NCI-H2081 (cell line): ENCODE data around the gene CLSTN2.

ENCODE experiments used
- DNase-seq, 2 experiments: peaks; one replicate each; lab custom pipeline; 2025; lab: John Stamatoyannopoulos, UW

Gene CLSTN2

GRCh38 chr3:140236836-140237501 lies 302.0 kb downstream of the CLSTN2 start:
- DNase-seq, result no peak

- DNase-seq, result no peak
These were observed 303.8 kb downstream of the CLSTN2 start for GRCh38 chr3:140238646-140239314.

GRCh38 chr3:140242818-140243276 lies 307.9 kb downstream of the CLSTN2 start:
- DNase-seq, result peak in 1 of 2 experiments; percentile 30

GRCh38 chr3:140243575-140243974 lies 308.6 kb downstream of the CLSTN2 start:
- no peak for DNase-seq

- no peak for DNase-seq
These were observed 309.9 kb downstream of the CLSTN2 start for GRCh38 chr3:140244893-140245292.

- DNase-seq, result no peak
These were observed 311.6 kb downstream of the CLSTN2 start for GRCh38 chr3:140246578-140246977.

GRCh38 chr3:140247775-140248174 lies 312.8 kb downstream of the CLSTN2 start:
- DNase-seq, result no peak

- no peak for DNase-seq
These were observed 314.2 kb downstream of the CLSTN2 start for GRCh38 chr3:140249188-140249587.

- DNase-seq, result no peak
These were observed 315.2 kb downstream of the CLSTN2 start for GRCh38 chr3:140250010-140250855.

- no peak for DNase-seq
These were observed 316.0 kb downstream of the CLSTN2 start for GRCh38 chr3:140250945-140251344.

- DNase-seq, result peak in 1 of 2 experiments; percentile 26
These were observed 316.7 kb downstream of the CLSTN2 start for GRCh38 chr3:140251678-140252077.

GRCh38 chr3:140252812-140253656 lies 318.0 kb downstream of the CLSTN2 start:
- DNase-seq, result no peak

- no peak for DNase-seq
These were observed 323.3 kb downstream of the CLSTN2 start for GRCh38 chr3:140258222-140258724.

GRCh38 chr3:140265302-140265701 lies 330.3 kb downstream of the CLSTN2 start:
- DNase-seq, result no peak

- DNase-seq, result no peak
These were observed 333.1 kb downstream of the CLSTN2 start for GRCh38 chr3:140268103-140268502.

GRCh38 chr3:140268610-140269009 lies 333.6 kb downstream of the CLSTN2 start:
- no peak for DNase-seq

- DNase-seq, result no peak
These were observed 335.3 kb downstream of the CLSTN2 start for GRCh38 chr3:140270329-140270728.

- no peak for DNase-seq
These were observed 338.7 kb downstream of the CLSTN2 start for GRCh38 chr3:140273542-140274195.

GRCh38 chr3:140274429-140274828 lies 339.4 kb downstream of the CLSTN2 start:
- no peak for DNase-seq

- DNase-seq, result no peak
These were observed 341.7 kb downstream of the CLSTN2 start for GRCh38 chr3:140276703-140277102.

GRCh38 chr3:140277886-140278285 lies 342.9 kb downstream of the CLSTN2 start:
- DNase-seq, result no peak
